ENCODE results near the gene HSPA1B.
"Not testable (repeated sequence)": the region's sequence is repeated elsewhere in the genome, so short reads cannot be mapped to it uniquely, and the experiment has no call there.

The HSPA1B gene

DNA sequence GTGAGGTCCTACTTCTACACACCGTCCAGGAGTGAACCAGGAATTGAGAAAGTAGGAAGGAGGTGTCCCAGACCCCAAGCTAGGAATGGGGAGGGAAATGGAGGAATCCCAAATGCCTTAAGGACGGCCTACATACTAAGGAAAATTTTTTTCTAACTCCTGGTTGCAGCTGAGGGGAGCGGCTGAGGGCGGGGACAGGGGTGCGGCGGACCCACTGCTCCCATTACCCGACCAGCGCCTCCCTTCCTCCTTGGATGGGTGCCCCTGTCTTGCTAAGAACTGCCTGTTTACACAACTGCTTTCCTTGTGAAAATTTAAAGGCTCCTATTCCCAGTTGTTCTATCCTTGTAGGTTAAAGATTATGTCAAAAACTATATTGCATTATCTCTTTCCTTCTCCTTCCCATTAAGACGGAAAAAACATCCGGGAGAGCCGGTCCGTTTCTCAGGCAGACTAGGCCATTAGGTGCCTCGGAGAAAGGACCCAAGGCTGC, 699 bp upstream of the HSPA1B start:
- DNase-seq (ENCODE audit: low read depth): no peak

DNA sequence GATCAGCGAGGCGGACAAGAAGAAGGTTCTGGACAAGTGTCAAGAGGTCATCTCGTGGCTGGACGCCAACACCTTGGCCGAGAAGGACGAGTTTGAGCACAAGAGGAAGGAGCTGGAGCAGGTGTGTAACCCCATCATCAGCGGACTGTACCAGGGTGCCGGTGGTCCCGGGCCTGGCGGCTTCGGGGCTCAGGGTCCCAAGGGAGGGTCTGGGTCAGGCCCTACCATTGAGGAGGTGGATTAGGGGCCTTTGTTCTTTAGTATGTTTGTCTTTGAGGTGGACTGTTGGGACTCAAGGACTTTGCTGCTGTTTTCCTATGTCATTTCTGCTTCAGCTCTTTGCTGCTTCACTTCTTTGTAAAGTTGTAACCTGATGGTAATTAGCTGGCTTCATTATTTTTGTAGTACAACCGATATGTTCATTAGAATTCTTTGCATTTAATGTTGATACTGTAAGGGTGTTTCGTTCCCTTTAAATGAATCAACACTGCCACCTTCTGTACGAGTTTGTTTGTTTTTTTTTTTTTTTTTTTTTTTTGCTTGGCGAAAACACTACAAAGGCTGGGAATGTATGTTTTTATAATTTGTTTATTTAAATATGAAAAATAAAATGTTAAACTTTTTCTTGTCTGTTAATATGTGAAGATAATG, 2.2 kb downstream of the HSPA1B start:
- DNase-seq (ENCODE audit: low read depth): no peak

DNA sequence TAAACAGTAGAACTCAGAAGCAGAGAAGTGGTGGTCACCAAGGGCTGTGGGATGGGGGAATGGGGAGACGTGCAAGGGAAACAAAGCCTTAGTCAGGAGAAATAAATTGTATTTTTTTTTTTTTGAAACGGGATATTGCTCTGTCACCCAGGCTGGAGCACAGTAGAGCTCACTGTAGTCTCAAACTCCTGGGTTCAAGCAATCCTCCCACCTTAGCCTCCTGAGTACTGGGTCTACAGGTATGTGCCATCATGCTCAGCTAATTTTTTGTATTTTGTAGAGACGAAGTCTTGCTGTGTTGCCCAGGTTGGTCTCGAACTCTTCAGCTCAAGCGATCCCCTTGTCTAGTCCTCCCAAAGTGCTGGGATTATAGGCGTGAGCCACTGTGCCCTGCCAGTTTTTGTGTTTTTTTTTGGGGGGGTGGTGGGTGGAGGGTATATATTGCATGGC, 3.4 kb downstream of the HSPA1B start:
- no peak for DNase-seq (ENCODE audit: low read depth)

DNA sequence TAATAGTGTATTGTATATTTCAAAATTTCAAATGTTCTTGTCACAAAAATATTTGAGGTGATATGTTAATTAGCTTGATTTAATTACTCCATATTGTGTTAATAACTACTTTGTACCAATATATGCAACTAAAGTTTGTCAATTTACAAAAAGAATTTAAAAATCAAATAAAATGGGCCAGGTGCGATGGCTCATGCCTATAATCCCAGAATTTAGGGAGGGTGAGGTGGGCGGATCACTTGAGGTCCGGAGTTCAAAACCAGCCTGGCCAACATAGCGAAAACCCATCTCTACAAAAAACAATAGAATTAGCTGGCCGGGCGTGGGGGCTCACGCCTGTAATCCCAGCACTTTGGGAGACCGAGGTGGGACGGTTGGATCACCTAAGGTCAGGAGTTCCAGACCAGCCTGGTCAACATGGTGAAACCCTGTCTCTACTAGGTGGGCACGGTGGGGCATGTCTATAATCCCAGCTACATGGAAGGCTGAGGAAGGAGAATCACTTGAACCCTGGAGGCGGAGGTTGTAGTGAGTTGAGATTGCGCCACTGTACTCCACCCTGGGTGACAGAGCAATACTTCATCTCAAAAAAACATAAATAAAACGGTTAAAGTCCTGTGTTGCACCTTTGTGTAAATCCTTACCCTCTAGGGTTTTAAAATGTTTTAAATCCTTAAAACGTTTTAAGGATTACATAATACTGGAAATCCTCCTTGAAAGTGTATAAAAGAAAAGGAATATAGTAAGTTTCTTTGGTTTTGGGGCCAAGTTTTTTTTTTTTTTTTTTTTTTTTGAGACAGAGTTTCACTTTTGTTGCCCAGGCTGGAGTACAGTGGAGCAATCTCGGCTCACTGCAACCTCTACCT, 4.0 kb downstream of the HSPA1B start:
- no peak for DNase-seq (ENCODE audit: low read depth)

DNA sequence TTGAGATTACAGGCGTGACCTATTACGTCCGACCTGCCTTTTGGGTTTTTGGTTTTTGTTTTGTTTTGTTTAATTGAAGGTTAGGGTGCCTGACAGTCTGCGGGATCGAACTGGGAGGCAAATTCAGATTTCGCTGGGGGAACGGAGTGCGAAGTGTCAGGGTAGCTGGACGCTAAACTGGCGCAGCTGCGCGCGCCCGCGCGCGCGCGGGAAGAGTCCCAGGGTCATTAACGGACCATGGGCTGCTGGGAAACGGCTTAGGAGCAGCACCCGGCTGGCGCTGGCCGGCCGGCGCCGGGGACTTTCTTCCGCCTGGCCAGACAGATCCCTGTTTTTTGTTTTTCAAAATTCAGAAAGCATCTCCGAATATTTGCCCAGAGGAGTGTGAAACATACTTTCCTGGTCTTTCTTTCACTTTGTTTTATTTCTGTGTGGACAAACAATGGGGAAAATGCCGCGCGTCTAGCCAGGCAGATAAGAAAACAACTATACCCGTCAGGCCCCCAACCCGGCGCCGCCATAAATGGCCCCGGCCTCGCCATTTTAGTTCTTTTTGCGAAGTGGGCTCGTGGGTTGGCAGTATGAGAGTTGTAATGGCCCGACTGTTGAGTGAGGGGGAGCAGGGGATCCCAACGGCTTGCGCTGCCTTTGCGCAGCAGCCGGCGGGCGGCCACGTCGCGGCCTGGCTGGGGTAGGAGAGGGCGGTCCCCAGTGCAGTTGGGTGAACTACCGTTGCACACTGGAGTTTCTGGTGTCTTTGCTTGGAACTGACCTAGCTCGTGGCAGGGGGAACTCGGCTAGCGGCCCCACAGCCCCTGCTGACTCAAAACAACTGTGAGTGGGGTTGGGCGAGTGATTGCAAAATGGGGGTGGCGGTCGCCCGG, 7.1 kb downstream of the HSPA1B start:
- DNase-seq (ENCODE audit: low read depth): peak; percentile 70

DNA sequence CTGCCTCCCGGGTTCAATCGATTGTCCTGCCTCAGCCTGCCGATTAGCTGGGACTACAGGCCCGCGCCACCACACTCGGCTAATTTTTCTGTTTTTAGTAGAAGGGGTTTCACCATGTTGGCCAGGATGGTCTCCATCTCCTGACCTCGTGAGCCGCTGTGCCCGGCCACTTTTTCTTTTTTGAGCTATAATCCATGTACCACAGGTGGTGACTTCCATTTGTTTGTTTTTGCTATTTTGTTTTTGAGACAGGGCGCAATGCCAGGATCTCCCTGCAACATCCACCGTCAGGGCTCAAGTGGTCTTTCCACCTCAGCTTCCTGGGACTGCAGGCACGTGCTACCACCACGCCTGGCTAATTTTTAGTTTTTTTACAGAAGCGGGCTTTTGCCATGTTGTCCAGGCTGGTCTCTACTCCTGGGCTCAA, 8.5 kb downstream of the HSPA1B start:
- no peak for DNase-seq (ENCODE audit: low read depth)

DNA sequence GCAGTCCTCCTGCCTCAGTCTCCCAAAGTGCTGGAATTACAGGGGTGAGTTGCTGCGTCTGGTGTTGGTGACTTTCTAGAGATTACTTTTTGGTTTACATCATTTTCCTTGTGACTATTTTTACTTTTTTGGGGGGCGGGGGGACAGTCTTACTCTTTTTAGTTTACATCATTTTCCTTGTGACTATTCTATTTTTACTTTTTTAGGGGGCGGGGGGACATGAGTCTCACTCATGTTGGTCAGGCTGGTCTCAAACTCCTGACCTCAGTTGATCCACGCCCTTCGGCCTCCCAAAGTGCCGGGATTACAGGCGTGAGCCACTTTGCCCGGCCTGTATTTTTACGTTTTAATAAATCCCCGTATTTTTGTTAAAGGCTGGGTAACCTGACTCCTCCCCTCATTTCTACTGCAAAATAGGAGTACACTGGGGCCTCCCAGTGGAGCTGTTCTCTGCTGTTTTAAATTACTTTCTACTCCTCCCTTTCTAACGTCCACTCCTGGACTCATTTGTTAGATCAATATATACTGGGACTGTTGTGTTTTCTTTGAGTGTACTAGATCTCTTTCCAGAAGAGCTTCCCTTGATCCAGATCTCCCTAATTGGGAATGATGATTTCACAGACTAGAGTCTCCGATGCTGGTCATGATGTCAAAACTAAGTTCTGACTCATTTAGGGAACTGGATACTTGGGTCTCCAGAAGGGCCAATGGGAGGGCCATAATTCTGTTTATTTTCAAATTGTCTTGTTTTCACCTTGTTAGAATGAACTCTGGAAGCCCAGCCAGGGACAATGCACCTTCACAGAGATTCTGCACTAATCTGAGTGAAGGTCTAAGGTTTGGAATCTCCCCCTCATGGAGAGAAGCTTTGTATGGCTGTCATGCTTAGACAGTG, 9.2 kb downstream of the HSPA1B start:
- DNase-seq (ENCODE audit: low read depth): no peak

DNA sequence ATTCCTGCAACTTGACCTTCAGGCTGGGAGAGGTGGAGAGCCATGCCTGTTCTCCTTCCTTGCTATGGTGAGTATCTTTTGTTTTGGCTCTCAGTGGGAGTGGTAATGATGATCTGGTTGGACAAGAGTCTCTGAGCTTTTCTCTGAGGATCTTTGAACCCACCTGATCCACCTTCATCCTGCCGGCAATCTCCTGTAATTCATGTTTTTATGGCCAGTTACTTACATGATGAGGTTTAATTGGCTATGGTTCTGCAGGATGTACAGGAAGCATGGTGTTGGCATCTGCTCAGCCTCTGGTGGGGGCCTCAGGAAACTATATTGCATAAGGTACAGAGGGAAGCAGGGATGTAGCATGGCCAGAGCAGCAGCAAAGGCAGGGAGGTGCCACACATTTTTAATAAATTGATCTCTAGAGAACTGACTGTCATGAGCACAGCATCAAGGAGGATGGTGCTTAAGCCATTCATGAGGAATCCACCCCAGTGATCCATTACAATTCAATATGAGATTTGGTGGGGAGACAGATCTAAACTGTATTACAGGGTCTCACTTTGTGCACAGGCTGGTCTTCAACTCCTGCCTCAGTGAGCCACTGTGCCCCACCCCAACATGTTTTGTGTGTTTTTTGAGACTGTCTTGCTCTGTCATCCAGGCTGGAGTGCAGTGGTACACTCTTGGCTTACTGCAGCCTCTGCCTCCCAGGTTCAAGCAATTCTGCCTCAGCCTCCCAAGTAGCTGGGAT, 10.0 kb downstream of the HSPA1B start:
- DNase-seq (ENCODE audit: low read depth): no peak

DNA sequence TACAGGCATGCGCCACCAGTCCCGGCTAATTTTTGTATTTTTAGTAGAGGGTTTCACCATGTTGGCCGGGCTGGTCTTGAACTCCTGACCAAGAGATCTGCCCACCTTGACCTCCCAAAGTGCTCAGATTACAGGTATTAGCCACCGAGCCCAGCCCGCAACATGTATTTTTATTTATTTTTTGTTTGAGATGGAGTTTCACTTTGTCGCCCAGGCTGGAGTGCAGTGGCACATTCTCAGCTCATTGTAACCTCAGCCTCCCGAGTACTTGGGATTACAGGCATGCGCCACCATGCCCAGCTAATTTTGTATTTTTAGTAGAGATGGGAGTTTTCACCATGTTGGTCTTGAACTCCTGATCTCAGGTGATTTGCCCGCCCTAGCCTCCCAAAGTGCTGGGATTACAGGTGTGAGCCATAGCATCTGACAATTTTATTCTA, 10.6 kb downstream of the HSPA1B start:
- not testable (repeated sequence) for DNase-seq (ENCODE audit: low read depth)

DNA sequence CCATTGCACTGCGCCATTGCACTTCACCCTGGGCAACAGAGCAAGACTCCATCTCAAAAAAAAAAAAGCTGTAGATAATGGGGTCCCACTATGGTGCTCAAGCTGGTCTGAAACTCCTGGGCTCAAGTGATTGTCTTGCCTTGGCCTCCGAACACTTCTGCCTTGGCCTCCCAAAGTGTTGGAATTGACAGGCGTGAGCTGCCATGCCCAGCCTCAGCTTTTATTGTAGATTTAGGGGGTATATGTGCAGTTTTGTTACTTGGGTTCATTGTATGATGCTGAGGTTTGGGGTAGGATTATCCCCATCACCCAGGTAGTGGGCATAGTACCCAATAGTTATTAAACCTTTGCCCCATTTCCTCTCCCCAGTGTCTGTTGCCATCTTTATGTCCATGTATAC, 11.4 kb downstream of the HSPA1B start:
- DNase-seq (ENCODE audit: low read depth): no peak

DNA sequence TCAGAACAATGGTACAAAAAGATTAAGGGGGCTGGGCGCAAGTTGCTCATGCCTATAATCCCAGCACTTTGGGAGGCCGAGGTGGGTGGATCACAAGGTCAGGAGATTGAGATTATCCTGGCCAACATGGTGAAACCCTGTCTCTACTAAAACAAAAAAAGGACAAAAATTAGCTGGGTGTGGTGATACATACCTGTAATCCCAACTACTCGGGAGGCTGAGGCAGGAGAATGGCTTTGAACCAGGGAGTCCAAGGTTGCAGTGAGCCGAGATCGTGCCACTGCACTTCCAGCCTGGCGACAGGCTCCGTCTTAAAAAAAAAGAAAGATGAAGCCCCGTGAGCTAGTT, 12.2 kb downstream of the HSPA1B start:
- DNase-seq (ENCODE audit: low read depth): not testable (repeated sequence)

DNA sequence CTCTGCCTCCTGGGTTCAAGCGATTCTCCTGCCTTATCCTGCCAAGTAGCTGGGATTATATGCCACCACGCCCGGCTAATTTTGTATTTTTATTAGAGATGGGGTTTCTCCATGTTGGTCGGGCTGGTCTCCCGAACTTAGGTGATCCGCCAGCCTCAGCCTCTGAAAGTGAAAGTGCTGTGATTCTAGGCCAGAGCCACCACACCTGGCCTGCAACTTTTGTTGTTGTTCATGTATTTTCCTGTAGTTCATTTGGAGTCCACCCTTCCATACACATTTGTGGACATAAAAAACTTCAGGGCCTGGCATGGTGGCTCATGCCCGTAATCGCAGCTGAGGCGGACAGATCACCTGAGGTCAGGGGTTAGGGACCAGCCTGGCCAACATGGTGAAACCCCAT, 14.5 kb downstream of the HSPA1B start:
- no peak for DNase-seq (ENCODE audit: low read depth)

DNA sequence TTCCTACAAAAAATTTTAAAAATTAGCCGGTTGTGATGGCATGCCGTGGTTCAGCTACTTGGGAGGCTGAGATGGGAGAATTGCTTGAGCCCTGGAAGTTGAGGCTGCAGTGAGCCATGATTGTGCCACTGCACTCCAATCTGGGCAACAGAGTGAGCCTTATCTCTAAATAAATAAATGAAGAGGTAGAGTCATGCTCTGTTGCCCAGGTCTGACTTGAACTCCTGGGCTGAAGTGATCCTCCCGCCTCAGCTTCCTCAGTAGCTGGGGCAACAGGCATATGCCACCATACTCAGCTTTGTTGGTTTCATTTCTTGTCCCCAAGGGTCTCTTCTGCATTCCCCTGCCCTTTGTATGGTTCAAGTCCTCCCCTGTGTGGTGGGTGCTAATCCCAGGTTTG, 17.0 kb downstream of the HSPA1B start:
- no peak for DNase-seq (ENCODE audit: low read depth)

DNA sequence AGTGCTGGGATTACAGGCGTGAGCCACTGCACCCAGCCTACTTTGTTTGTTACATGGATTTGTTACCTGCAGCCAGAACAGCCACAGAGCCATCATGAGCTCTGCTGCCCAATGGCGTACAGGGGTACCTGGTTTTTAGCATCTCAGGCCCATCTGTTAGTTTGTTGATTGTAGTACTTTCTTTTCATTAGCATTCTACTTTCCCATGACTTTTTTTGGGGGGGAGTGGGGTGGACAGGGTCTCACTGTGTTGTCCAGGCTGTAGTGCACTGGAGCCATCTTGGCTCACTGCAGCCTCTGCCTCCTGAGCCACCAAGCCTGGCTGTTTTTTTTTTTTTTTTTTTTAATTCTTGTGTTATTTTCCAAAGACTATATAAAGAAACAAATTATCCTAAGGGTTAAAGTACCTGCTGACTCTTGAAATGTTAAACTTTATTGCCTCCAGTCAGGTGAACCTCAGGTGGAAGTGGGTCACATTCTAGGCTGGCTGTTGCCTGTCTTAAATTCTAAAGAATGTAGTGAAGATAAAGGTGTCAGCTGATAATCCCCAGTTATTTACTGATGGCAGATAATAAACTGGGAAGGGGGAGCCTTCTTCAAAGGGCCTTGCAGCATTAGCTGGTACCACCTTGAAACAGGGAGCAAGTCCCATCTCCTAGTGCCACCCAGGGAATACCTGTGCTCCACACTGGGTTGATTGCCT, 19.9 kb downstream of the HSPA1B start:
- DNase-seq (ENCODE audit: low read depth): no peak

DNA sequence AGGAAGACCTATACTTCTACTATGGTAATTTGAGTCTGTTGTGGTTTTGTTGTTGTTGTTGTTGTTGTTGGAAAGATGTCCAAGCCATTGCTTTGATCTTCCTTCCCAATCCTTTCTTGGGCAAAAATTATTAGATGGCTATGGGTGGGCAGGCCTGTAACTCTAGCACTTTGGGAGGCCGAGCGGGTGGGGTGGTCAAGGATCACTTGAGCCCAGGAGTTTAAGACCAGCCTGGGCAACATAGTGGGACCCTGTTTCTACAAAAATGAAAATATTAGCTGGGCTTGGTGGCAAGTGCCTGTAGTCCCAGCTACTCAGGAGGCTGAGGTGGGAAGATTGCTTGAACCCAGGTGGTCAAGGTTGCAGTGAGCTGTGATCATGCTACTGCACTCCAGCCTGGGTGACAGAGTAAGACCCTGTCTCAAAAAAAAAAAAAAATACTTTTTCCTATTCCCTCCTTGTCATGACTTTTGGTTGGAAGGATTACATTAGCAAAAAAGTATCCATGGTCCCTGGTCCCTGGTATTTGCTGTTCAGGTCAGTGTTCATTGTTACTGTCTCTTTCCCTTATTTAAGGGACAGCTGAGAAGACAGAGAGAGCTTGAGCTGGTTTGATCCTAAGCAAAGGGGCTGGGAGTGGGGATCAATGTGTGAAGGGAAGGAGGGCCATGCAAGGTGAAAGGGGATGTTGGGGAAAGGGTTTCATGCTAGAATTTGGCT, 23.4 kb downstream of the HSPA1B start:
- no peak for DNase-seq (ENCODE audit: low read depth)

DNA sequence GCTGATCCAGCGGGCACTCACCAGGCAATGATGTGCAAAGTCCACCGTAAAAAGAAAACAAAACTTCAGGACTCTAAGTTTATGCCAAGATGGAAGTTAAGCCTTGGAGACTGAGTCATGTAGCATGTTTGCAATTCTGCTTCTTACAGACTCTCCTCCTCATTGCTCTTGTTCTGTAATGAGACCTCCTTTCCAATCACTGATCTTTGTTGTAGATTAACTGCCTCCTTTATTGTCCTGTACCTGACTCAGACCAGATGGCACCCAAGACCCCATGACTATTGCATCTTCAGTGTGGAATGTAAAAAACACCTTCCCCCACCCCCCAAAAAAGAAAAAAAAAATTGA, 23.9 kb downstream of the HSPA1B start:
- no peak for DNase-seq (ENCODE audit: low read depth)

DNA sequence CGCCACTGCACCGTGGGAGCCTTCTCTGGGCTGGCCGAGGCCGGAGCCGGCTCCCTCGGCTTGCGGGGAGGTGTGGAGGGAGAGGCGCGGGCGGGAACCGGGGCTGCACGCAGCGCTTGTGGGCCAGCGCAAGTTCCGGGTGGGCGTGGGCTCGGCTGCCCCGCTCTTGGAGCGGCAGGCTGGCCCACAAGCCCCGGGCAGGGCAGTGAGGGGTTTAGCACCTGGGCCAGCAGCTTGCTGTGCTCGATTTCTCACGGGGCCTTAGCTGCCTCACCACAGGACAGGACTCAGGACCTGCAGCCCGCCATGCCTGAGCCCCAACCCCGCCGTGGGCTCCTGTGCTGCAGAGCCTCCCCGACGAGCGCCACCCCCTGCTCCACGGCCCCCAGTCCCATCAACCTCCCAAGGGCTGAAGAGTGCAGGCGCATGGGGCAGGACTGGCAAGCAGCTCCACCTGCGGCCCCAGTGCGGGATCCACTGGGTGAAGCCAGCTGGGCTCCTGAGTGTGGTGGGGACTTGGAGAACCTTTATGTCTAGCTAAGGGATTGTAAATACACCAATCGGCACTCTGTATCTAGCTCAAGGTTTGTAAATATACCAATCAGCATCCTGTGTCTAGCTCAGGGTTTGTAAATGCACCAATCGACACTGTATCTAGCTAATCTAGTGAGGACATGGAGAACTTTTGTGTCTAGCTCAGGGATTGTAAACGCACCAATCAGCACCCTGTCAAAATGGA, 24.6 kb downstream of the HSPA1B start:
- not testable (repeated sequence) for DNase-seq (ENCODE audit: low read depth)

DNA sequence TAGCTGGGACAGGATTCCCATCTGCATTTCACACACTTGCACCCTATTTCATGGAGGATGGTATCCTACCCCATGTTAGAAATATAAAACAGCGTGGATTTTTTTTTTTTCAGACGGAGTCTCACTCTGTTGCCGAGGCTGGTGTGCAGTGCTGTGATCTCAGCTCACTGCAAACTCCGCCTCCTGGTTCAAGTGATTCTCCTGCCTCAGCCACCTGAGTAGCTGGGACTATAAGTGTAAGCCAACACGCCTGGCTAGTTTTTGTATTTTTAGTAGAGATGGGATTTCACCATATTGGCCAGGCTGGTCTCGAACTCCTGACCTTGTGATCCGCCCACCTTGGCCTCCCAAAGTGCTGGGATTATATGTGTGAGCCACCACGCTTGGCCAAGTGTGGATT, 30.2 kb downstream of the HSPA1B start:
- DNase-seq (ENCODE audit: low read depth): not testable (repeated sequence)

DNA sequence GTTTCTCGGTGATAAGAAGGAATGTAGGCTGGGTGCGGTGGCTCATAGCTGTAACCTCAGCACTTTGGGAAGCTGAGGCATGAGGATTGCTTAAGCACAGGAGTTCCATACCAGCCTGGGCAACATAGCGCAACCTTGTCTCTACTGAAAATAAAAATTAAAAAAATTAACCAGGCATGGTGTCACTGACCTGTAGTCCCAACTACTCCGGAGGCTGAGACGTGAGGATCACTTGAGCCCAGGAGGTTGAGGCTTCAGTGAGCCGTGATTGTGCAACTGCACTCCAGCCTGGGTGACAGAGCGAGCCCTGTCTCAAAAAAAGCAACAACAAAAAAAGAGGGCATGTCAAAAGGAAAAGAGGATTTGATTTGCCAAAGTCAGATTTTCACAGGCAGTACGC, 31.2 kb downstream of the HSPA1B start:
- no peak for DNase-seq (ENCODE audit: low read depth)

Measured in T follicular helper cell (primary cell).